Vagina (tissue), 2 donors: ENCODE results near the gene THPO. TPM values are rescaled to one million over a fixed set of nuclear protein-coding genes. Genes with fewer than 3 reads are reported as not detected.
A peak's percentile ranks its signal among the peaks of the same experiment; 100 is the strongest.

Experiments
- DNase-seq, 2 donors: peaks; one replicate each; pipeline ENCODE4 v3.0.0-alpha.2; 2017; ENCODE audit errors: extremely low spot score in 2 of 2
- H3K27ac ChIP-seq: fragments of 200-600 bp; sonication (generic); one replicate; pipeline ENCODE4 v1.5.1; 2019
- H3K27me3 ChIP-seq: fragments of 200-600 bp; sonication (generic); one replicate; pipeline ENCODE4 v1.5.1; 2019
- H3K36me3 ChIP-seq, 2 donors: fragments of 200-600 bp; sonication (generic); one replicate each; pipeline ENCODE4 v1.5.1; 2017 to 2019
- H3K4me1 ChIP-seq: fragments of 200-600 bp; sonication (generic); one replicate; pipeline ENCODE4 v1.5.1; 2019
- H3K4me3 ChIP-seq, 2 donors: fragments of 200-600 bp; sonication (generic); 1 replicate in 1 of 2; 2 replicates in 1 of 2; pipeline ENCODE4 v1.5.1; 2016 to 2019
- H3K9me3 ChIP-seq: fragments of 200-600 bp; sonication (generic); one replicate; pipeline ENCODE4 v1.5.1; 2019
- POLR2A ChIP-seq, 2 donors: fragments of 450-650 bp; IDR thresholded peaks; one replicate each; pipeline ENCODE4 v1.6.1; 2017; ENCODE audit warnings: antibody characterized with exemption in 2 of 2, mild to moderate bottlenecking in 2 of 2, moderate library complexity in 2 of 2
- POLR2AphosphoS5 ChIP-seq, 2 donors: sonication (generic); formaldehyde crosslinking; IDR thresholded peaks; one replicate each; pipeline ENCODE4 v1.9.0; 2017; ENCODE audit warnings: antibody characterized with exemption in 2 of 2, mild to moderate bottlenecking in 2 of 2, low read depth in 1 of 2; ENCODE audit not compliant: insufficient read depth in 1 of 2
- intact Hi-C: fragments of 100-400 bp; cut with DNase I; formaldehyde crosslinking; loops from one replicate; pipeline ENCODE4 v1.15.1; 2023
- total RNA-seq: library from RNA; depleted of rRNA; stranded (reverse); fragments of >200 nt; gene quantifications from one replicate; pipeline ENCODE4 v1.2.3, GENCODE V29; 2016
- TF ChIP-seq, protein P1 (sequence below), 3 experiments: fragments of 450-650 bp in 2 of 3; fragments of 200-600 bp in 1 of 3; sonication (generic) in 1 of 3; IDR thresholded peaks; one replicate each; pipeline ENCODE4 v1.5.1; 2017 to 2019; ENCODE audit warnings: antibody characterized with exemption in 3 of 3, mild to moderate bottlenecking in 2 of 3, moderate library complexity in 2 of 3

The THPO gene
- total RNA-seq, 1 donor from 2014 or later, result 0.74 TPM

DNA sequence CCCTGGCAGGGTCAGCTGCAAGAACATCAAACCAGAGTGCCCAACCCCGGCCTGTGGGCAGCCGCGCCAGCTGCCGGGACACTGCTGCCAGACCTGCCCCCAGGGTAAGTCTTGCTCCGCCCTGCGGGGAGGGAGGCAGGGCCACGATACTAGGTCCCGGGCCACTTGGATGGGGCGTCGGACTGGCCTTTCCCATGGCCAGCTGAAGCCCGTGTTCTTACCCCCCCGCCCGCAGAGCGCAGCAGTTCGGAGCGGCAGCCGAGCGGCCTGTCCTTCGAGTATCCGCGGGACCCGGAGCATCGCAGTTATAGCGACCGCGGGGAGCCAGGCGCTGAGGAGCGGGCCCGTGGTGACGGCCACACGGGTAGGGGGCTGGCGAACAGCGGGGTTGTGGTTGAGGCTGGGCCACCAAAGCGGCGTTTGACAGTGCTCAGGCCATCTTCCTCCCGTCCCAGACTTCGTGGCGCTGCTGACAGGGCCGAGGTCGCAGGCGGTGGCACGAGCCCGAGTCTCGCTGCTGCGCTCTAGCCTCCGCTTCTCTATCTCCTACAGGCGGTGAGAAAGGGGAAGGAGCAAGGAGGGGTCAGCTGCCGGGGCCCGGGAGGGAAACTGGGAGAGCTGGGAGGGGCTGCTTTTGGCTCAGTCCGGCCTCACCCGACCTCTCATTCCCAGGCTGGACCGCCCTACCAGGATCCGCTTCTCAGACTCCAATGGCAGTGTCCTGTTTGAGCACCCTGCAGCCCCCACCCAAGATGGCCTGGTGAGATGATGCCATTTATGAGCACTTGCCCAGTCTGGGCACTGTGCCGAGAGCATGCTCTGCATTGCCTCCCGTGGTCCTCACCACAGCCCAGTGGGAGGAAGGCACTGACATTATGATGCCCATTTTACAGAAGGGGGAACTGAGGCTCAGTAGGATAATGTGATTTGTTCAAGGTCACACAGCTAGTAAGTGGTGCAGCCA, 3.5 kb upstream of the THPO start:
- H3K27me3 ChIP-seq, result no peaks in the 10 kb centered on the region
- intact Hi-C loops, result no loop called here
- DNase-seq, result no peak
- H3K36me3 ChIP-seq, result peaks cover 0 to 3% of the 10 kb centered on the region in 2 donors
- H3K27ac ChIP-seq, result peak overlapping the region; percentile 68
- TF ChIP-seq, protein P1, sequence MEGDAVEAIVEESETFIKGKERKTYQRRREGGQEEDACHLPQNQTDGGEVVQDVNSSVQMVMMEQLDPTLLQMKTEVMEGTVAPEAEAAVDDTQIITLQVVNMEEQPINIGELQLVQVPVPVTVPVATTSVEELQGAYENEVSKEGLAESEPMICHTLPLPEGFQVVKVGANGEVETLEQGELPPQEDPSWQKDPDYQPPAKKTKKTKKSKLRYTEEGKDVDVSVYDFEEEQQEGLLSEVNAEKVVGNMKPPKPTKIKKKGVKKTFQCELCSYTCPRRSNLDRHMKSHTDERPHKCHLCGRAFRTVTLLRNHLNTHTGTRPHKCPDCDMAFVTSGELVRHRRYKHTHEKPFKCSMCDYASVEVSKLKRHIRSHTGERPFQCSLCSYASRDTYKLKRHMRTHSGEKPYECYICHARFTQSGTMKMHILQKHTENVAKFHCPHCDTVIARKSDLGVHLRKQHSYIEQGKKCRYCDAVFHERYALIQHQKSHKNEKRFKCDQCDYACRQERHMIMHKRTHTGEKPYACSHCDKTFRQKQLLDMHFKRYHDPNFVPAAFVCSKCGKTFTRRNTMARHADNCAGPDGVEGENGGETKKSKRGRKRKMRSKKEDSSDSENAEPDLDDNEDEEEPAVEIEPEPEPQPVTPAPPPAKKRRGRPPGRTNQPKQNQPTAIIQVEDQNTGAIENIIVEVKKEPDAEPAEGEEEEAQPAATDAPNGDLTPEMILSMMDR (IDR thresholded peaks at IDR 0.05), result no peak
- TF ChIP-seq POLR2AphosphoS5 (IDR thresholded peaks at IDR 0.05; ENCODE audit: insufficient read depth in 1 of 2, low read depth in 1 of 2) (peak in 1 of 2 donors; percentile 44), POLR2A (IDR thresholded peaks at IDR 0.05) (no peak)
- H3K4me3 ChIP-seq, result peak overlapping the region; percentile 44 to 89
- H3K4me1 ChIP-seq, result peaks cover 32% of the 10 kb centered on the region
- no peaks in the 10 kb centered on the region for H3K9me3 ChIP-seq

DNA sequence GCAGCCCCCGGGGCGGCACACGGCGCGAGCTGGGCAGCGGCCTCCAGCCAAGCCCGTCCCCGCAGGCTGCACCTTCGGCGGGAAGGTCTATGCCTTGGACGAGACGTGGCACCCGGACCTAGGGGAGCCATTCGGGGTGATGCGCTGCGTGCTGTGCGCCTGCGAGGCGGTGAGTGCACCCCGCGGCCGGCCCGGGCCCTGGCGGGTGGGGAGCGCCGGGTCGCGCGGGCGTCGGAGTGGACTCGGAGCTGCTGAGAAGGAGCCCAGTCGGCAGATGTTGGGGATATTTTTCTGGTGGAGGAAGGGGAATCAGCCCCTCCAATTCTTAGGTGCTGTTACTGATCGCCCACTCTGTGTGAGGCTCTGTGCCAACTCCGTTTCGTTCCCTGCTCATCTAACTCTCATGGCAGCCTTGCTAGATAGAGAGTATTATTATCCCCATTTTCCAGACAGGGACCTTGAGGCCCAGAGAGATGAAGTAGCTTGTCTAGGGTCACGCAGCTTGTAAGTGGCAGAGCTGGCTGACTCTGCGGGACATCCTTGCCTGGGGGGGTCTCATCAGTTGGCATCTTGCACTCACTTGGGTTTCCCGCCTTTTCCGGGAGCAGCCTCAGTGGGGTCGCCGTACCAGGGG, 2.7 kb upstream of the THPO start:
- intact Hi-C loops, result no loop called here
- H3K4me3 ChIP-seq, result peak overlapping the region; percentile 44 to 89
- TF ChIP-seq POLR2AphosphoS5 (IDR thresholded peaks at IDR 0.05; ENCODE audit: insufficient read depth in 1 of 2, low read depth in 1 of 2) (no peak), POLR2A (IDR thresholded peaks at IDR 0.05) (no peak)
- TF ChIP-seq, protein P1 (IDR thresholded peaks at IDR 0.05), result no peak
- H3K27me3 ChIP-seq, result no peaks in the 10 kb centered on the region
- peaks cover 0 to under 1% of the 10 kb centered on the region in 2 donors for H3K36me3 ChIP-seq
- H3K9me3 ChIP-seq, result no peaks in the 10 kb centered on the region
- DNase-seq, result no peak
- peak overlapping the region; percentile 68 for H3K27ac ChIP-seq
- H3K4me1 ChIP-seq, result peaks cover 32% of the 10 kb centered on the region

DNA sequence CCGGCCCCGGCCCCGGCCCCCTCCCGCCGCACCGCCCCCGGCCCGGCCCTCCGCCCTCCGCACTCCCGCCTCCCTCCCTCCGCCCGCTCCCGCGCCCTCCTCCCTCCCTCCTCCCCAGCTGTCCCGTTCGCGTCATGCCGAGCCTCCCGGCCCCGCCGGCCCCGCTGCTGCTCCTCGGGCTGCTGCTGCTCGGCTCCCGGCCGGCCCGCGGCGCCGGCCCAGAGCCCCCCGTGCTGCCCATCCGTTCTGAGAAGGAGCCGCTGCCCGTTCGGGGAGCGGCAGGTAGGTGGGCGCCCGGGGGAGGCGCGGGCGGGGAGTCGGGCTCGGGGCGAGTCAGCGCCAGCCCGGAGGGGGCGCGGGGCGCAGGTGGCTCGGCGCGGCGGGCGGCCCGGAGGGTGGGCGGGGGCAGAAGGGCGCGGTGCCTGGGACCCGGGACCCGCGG, 2.2 kb upstream of the THPO start:
- peak overlapping the region; percentile 68 for H3K27ac ChIP-seq
- no peaks in the 10 kb centered on the region for H3K36me3 ChIP-seq
- intact Hi-C loops, result no loop called here

DNA sequence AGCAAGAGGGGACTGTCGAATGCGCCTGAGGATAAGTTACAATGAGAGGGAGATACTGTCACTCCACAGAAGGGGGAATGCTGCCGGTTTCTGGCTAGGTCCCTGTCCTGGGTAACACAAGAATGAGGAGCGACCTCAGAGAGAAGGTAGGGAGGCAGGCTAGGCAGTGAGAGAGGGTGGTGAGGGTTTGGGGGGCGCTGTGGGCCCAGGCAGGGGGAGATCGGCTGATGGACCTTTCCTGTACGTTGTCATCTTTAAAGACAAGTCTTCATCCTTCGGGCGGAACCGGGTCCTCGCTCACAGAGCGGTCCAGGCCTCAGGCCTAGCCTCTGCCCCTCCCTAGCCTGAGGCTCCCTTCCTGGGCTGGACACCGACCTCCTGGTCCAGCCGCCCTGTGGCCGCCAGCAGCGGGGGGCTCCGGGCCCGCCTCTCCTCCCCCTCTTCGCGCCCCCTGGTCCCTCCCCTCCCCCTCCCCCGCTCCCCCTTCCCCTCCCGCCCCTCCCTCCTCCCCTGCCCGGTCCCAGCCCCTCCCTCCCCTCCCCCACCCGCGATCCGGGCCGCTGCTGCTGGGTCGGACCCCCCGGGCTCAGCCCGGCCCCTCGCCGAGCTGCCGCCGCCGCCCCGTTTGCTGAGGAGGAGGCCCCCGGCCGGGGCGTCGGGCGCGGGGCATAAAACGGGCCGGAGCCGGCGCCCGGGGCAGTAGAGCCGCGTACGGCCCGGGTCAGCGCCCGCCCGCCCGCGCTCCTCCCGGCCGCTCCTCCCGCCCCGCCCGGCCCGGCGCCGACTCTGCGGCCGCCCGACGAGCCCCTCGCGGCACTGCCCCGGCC, 1.6 kb upstream of the THPO start, which contains the start of gene CHRD:
Gene CHRD (plus strand): TSS at position 697 of the 827 bp plus-strand sequence. CDS start 265 bp downstream, outside the sequence.
- Histone ChIP-seq H3K27ac (peak within 1 kb of the TSS; percentile 91), H3K4me3 (peak within 1 kb of the TSS; percentile 44 to 89), H3K9me3 (no peaks in the 10 kb centered on the region), H3K36me3 (no peaks in the 10 kb centered on the region), H3K27me3 (no peaks in the 10 kb centered on the region), H3K4me1 (peaks cover 32% of the 10 kb centered on the region)
- DNase-seq, result no peak
- intact Hi-C loops, result loop anchor here (10.0 kb wide), 1 partner anchor 135 kb away; no protein-coding TSS in a partner anchor
- peak in 1 of 2 donors; percentile 38 for TF ChIP-seq POLR2AphosphoS5 (IDR thresholded peaks at IDR 0.05; ENCODE audit: insufficient read depth in 1 of 2, low read depth in 1 of 2)
- TF ChIP-seq, protein P1 (IDR thresholded peaks at IDR 0.05), result no peak
- peak in 1 of 2 donors; percentile 9 for TF ChIP-seq POLR2A (IDR thresholded peaks at IDR 0.05)

More for the DNA sequence above, 2.2 kb upstream of the THPO start:
- Histone ChIP-seq H3K4me1 (peaks cover 32% of the 10 kb centered on the region), H3K27me3 (no peaks in the 10 kb centered on the region), H3K4me3 (peak overlapping the region; percentile 44 to 89), H3K9me3 (no peaks in the 10 kb centered on the region)
- no peak for DNase-seq
- no peak for TF ChIP-seq POLR2A (IDR thresholded peaks at IDR 0.05)
- TF ChIP-seq, protein P1 (IDR thresholded peaks at IDR 0.05), result no peak
- TF ChIP-seq POLR2AphosphoS5 (IDR thresholded peaks at IDR 0.05; ENCODE audit: insufficient read depth in 1 of 2, low read depth in 1 of 2), result no peak
